WI38 (cell line): ENCODE measurements around the gene PHF19.

ENCODE experiments used
- H3K4me3 ChIP-seq: 2 replicates; pipeline ENCODE4 v1.5.1; 2011; ENCODE audit warnings: low read depth, mild to moderate bottlenecking, control low read depth, low read length
- CTCF ChIP-seq: IDR thresholded peaks from 2 replicates; pipeline ENCODE4 v1.5.1; 2012; ENCODE audit warnings: low read depth, mild to moderate bottlenecking, control low read depth, low read length

The PHF19 gene

GRCh38 chr9:120921661-120922181 lies 44.7 kb upstream of the PHF19 start:
- no peak overlapping the region for H3K4me3 ChIP-seq
- TF ChIP-seq CTCF = no peak

- H3K4me3 ChIP-seq = no peak overlapping the region
- TF ChIP-seq CTCF = no peak
These were observed 43.8 kb upstream of the PHF19 start for GRCh38 chr9:120920806-120921178.

GRCh38 chr9:120919843-120920805 lies 43.1 kb upstream of the PHF19 start:
- H3K4me3 ChIP-seq = no peak overlapping the region
- TF ChIP-seq CTCF = no peak

GRCh38 chr9:120918931-120919842 lies 42.2 kb upstream of the PHF19 start:
- TF ChIP-seq CTCF = no peak
- no peak overlapping the region for H3K4me3 ChIP-seq

- no peak overlapping the region for H3K4me3 ChIP-seq
- no peak for TF ChIP-seq CTCF
These were observed 41.2 kb upstream of the PHF19 start for GRCh38 chr9:120917929-120918762.

- no peak overlapping the region for H3K4me3 ChIP-seq
- no peak for TF ChIP-seq CTCF
These were observed 40.2 kb upstream of the PHF19 start for GRCh38 chr9:120916991-120917880.
